SK-N-SH (cell line): ENCODE data around the gene CLEC10A. TPM values are rescaled to one million over a fixed set of nuclear protein-coding genes. Genes with fewer than 3 reads are reported as not detected.
A peak's percentile ranks its signal among the peaks of the same experiment; 100 is the strongest.
"Not testable (repeated sequence)": the region's sequence is repeated elsewhere in the genome, so short reads cannot be mapped to it uniquely, and the experiment has no call there.

Source experiments
- CTCF ChIA-PET: fragments of 300-600, 350-600 bp; formaldehyde crosslinking; extraction: SDS; loops from one replicate; lab custom pipeline; 2021; lab: Yijun Ruan, JAX
- POLR2A ChIA-PET: fragments of 350-600 bp; sonication (Branson Sonifier 250); formaldehyde crosslinking; extraction: SDS; loops from one replicate; lab custom pipeline; 2020; ENCODE audit warnings: antibody characterized with exemption, inconsistent platforms; lab: Yijun Ruan, JAX
- DNase-seq: peaks from one replicate; pipeline ENCODE4 v3.0.0; 2012
- H2AFZ ChIP-seq: fragments of 200-600 bp; sonication (generic); 2 replicates; pipeline ENCODE4 v1.8.1; 2016; ENCODE audit warnings: antibody characterized with exemption, mild to moderate bottlenecking, low read depth
- H3F3A ChIP-seq: fragments of 200-600 bp; sonication (generic); replicated peaks from 2 replicates; pipeline ENCODE3; 2016; ENCODE audit warnings: antibody characterized with exemption, mild to moderate bottlenecking; ENCODE audit not compliant: insufficient read depth
- H3K27ac ChIP-seq, 2 experiments: fragments of 200-500 bp in 1 of 2; fragments of 200-600 bp in 1 of 2; sonication (Bioruptor generic) in 1 of 2; sonication (generic), shearing (Covaris generic) in 1 of 2; 2 replicates each; pipeline versions ENCODE4 v1.5.1 to v1.6.1; 2014 to 2016; ENCODE audit warnings: low read depth in 2 of 2, inconsistent platforms in 1 of 2, low read length in 1 of 2, mild to moderate bottlenecking in 1 of 2, mixed read lengths in 1 of 2
- H3K27me3 ChIP-seq: fragments of 200-600 bp; sonication (generic), shearing (Covaris generic); 2 replicates; pipeline ENCODE4 v1.6.1; 2016; ENCODE audit warnings: mixed run types; ENCODE audit not compliant: insufficient read depth
- H3K36me3 ChIP-seq, 2 experiments: fragments of 200-500 bp in 1 of 2; fragments of 200-600 bp in 1 of 2; sonication (Bioruptor generic) in 1 of 2; sonication (generic) in 1 of 2; replicated peaks in 1 of 2; 2 replicates each; pipeline versions ENCODE3 to v1.5.1; 2014 to 2016; ENCODE audit warnings: low read length in 1 of 2, mild to moderate bottlenecking in 1 of 2; ENCODE audit not compliant: insufficient read depth in 2 of 2, control insufficient read depth in 1 of 2
- H3K4me1 ChIP-seq, 2 experiments: fragments of 200-500 bp in 1 of 2; fragments of 200-600 bp in 1 of 2; sonication (Bioruptor generic) in 1 of 2; sonication (generic), shearing (Covaris generic) in 1 of 2; 2 replicates each; pipeline versions ENCODE4 v1.5.1 to v1.6.1; 2014 to 2016; ENCODE audit warnings: low read depth in 1 of 2, low read length in 1 of 2, mixed run types in 1 of 2; ENCODE audit not compliant: insufficient read depth in 2 of 2, control insufficient read depth in 1 of 2
- H3K4me2 ChIP-seq: fragments of 200-600 bp; sonication (generic), shearing (Covaris generic); 2 replicates; pipeline ENCODE4 v1.6.1; 2017; ENCODE audit warnings: mixed run types
- H3K4me3 ChIP-seq, 2 experiments: fragments of 200-500 bp in 1 of 2; fragments of 200-600 bp in 1 of 2; sonication (Bioruptor generic) in 1 of 2; sonication (generic), shearing (Covaris generic) in 1 of 2; 2 replicates each; pipeline versions ENCODE4 v1.5.1 to v1.8.1; 2014 to 2016; ENCODE audit warnings: low read depth in 2 of 2, inconsistent platforms in 1 of 2, low read length in 1 of 2, mild to moderate bottlenecking in 1 of 2, mixed read lengths in 1 of 2, moderate library complexity in 1 of 2
- H3K79me2 ChIP-seq: fragments of 200-600 bp; sonication (generic); 2 replicates; pipeline ENCODE4 v1.8.1; 2017; ENCODE audit warnings: mild to moderate bottlenecking; ENCODE audit not compliant: insufficient read depth
- H3K9ac ChIP-seq: fragments of 200-600 bp; sonication (generic); 2 replicates; pipeline ENCODE4 v1.6.1; 2017; ENCODE audit warnings: mixed run types
- H3K9me2 ChIP-seq: fragments of 200-600 bp; sonication (generic); 2 replicates; pipeline ENCODE4 v1.6.1; 2017; ENCODE audit warnings: mixed run types
- H3K9me3 ChIP-seq: fragments of 200-600 bp; sonication (generic); 2 replicates; pipeline ENCODE4 v1.6.1; 2017; ENCODE audit warnings: mixed run types, mild to moderate bottlenecking, moderate library complexity
- H4K20me1 ChIP-seq: fragments of 200-600 bp; sonication (generic); 2 replicates; pipeline ENCODE4 v1.6.1; 2017; ENCODE audit warnings: mild to moderate bottlenecking, mixed run types; ENCODE audit not compliant: insufficient read depth
- EP300 ChIP-seq, 2 experiments: IDR thresholded peaks; 2 replicates each; pipeline versions ENCODE4 v1.4.0 to v1.6.1; 2012; ENCODE audit warnings: borderline replicate concordance in 1 of 2, low read depth in 1 of 2, low read length in 1 of 2
- FOSL2 ChIP-seq: IDR thresholded peaks from 2 replicates; pipeline ENCODE4 v1.4.0; 2012; ENCODE audit warnings: low read depth, mild to moderate bottlenecking, moderate library complexity, borderline replicate concordance
- FOXJ3 ChIP-seq: sonication (generic); formaldehyde crosslinking; IDR thresholded peaks from 2 replicates; pipeline ENCODE4 v1.5.1; 2020; ENCODE audit warnings: mild to moderate bottlenecking, missing genetic modification reagents
- FOXM1 ChIP-seq: IDR thresholded peaks from 2 replicates; pipeline ENCODE4 v1.4.0; 2012; ENCODE audit warnings: low read depth, mild to moderate bottlenecking
- GABPA ChIP-seq: IDR thresholded peaks from 2 replicates; pipeline ENCODE4 v1.4.0; 2012; ENCODE audit warnings: low read depth, mild to moderate bottlenecking
- RCOR1 ChIP-seq: fragments of 150-350 bp; IDR thresholded peaks from 2 replicates; pipeline ENCODE4 v1.6.1; 2017; ENCODE audit warnings: antibody characterized with exemption, low read length
- RXRA ChIP-seq: IDR thresholded peaks from 2 replicates; pipeline ENCODE4 v1.4.0; 2012; ENCODE audit warnings: low read depth, mild to moderate bottlenecking, borderline replicate concordance
- SMC3 ChIP-seq: IDR thresholded peaks from 2 replicates; pipeline ENCODE4 v1.6.1; 2012; ENCODE audit warnings: low read depth, low read length, improper control_type of control experiment
- TAF1 ChIP-seq: IDR thresholded peaks from 2 replicates; pipeline ENCODE4 v1.6.1; 2012; ENCODE audit warnings: low read depth, mild to moderate bottlenecking, low read length, moderate library complexity, borderline replicate concordance
- YY1 ChIP-seq: IDR thresholded peaks from 2 replicates; pipeline ENCODE4 v1.4.0; 2012; ENCODE audit warnings: low read depth, mild to moderate bottlenecking
- WGBS: methylation state at CpG from one replicate; pipeline ENCODE4 v1.1.6; 2017; ENCODE audit warnings: low lambda C conversion rate; 5-methylcytosine and 5-hydroxymethylcytosine counted together
- polyA plus RNA-seq, 3 experiments: library from polyadenylated mRNA; depleted of rRNA; stranded (reverse); fragments of >200 nt; gene quantifications; 2 replicates each; pipeline ENCODE4 v1.2.3, GENCODE V29; 2012
- TF ChIP-seq, protein P1 (sequence below): fragments of 200-600 bp; sonication (generic); IDR thresholded peaks from 2 replicates; pipeline ENCODE4 v1.6.1; 2017; ENCODE audit warnings: antibody characterized with exemption, mild to moderate bottlenecking, moderate library complexity
- TF ChIP-seq, protein P2 (sequence below): IDR thresholded peaks from 2 replicates; pipeline ENCODE4 v1.4.0; 2012; ENCODE audit warnings: low read depth, borderline replicate concordance
- TF ChIP-seq, protein P3 (sequence below): IDR thresholded peaks from 2 replicates; pipeline ENCODE4 v1.6.1; 2012; ENCODE audit warnings: mild to moderate bottlenecking, low read depth, low read length, moderate library complexity
- TF ChIP-seq, protein P4 (sequence below): IDR thresholded peaks from 2 replicates; pipeline ENCODE4 v1.4.0; 2012; ENCODE audit warnings: low read depth, borderline replicate concordance

The CLEC10A gene
- polyA plus RNA-seq, 1 of the 3 experiments (the other 2 are of a cell fraction): not detected

DNA sequence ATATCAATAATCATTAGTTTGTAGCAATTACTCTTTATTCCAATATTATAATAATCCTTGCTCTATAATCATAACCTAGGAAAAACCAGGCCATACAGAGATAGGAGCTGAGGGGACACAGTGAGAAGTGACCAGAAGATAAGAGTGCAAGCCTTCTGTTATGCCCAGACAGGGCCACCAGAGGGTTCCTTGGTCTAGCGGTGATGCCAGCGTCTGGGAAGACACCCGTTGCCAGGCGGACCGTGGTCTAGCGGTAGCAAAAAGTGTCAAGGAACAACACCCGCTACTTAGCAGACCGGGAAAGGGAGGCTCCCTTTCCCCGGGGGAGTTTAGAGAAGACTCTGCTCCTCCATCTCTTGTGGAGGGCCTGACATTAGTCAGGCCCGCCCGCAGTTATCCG, 46.3 kb upstream of the CLEC10A start:
- H3K79me2 ChIP-seq, H3K9me3 ChIP-seq, H3K9me2 ChIP-seq, H3K4me2 ChIP-seq, DNase-seq, POLR2A ChIA-PET, H2AFZ ChIP-seq, H3K9ac ChIP-seq, H3K4me1 ChIP-seq, H4K20me1 ChIP-seq, H3K4me3 ChIP-seq, H3F3A ChIP-seq, H3K27ac ChIP-seq, H3K36me3 ChIP-seq: not testable (repeated sequence)
- CTCF ChIA-PET: interaction anchor here (0.8 to 5.0 kb wide), 4 partner anchors 11 to 80 kb away, joined by 3 to 24 read pairs (median 8); no protein-coding TSS in a partner anchor
- peaks cover 85% of the 10 kb centered on the region for H3K27me3 ChIP-seq
- TF ChIP-seq, protein P1, sequence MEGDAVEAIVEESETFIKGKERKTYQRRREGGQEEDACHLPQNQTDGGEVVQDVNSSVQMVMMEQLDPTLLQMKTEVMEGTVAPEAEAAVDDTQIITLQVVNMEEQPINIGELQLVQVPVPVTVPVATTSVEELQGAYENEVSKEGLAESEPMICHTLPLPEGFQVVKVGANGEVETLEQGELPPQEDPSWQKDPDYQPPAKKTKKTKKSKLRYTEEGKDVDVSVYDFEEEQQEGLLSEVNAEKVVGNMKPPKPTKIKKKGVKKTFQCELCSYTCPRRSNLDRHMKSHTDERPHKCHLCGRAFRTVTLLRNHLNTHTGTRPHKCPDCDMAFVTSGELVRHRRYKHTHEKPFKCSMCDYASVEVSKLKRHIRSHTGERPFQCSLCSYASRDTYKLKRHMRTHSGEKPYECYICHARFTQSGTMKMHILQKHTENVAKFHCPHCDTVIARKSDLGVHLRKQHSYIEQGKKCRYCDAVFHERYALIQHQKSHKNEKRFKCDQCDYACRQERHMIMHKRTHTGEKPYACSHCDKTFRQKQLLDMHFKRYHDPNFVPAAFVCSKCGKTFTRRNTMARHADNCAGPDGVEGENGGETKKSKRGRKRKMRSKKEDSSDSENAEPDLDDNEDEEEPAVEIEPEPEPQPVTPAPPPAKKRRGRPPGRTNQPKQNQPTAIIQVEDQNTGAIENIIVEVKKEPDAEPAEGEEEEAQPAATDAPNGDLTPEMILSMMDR: 0 out of 2 replicates have a peak, but pooled peaks have one; percentile 13
- 31% methylated on average over 12 of the region's 12 CpGs for WGBS

DNA sequence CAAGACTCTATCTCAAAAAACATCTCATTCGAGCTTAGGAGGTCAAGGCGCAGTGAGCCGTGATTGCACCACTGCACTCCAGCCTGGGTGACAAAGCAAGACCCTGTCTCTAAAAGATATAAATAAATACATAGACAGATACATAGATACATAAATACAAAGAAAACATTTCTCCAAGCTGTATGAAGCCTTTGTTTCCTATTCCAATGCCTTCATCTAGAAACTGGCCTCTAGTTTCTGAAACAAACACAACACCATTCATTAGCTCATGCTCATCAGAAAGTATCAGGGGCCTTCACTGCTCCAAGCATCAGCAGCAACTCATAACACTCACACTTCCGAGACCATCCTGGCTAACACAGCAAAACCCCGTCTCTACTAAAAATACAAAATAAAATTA, 44.9 kb upstream of the CLEC10A start:
- no peak for DNase-seq
- ChIA-PET POLR2A (no interaction called here), CTCF (interaction anchor here (1.0 to 5.0 kb wide), 5 partner anchors 8 to 79 kb away, joined by 3 to 24 read pairs (median 5); no protein-coding TSS in a partner anchor)
- H3K27ac ChIP-seq: no peak overlapping the region
- no peaks in the 10 kb centered on the region for H4K20me1 ChIP-seq
- no peaks in the 10 kb centered on the region for H3K4me1 ChIP-seq
- peaks cover 85% of the 10 kb centered on the region for H3K27me3 ChIP-seq
- H3K4me2 ChIP-seq: no peak overlapping the region
- H3K4me3 ChIP-seq: no peak overlapping the region
- H2AFZ ChIP-seq: no peak overlapping the region
- no peaks in the 10 kb centered on the region for H3K36me3 ChIP-seq
- H3K9ac ChIP-seq: no peak overlapping the region
- H3K9me3 ChIP-seq: no peaks in the 10 kb centered on the region
- WGBS: 31% methylated on average over 5 of the region's 5 CpGs
- no peaks in the 10 kb centered on the region for H3K79me2 ChIP-seq
- peaks cover 4% of the 10 kb centered on the region for H3F3A ChIP-seq
- H3K9me2 ChIP-seq: no peaks in the 10 kb centered on the region
- TF ChIP-seq YY1: no peak
- TF ChIP-seq, protein P1: no peak
- TF ChIP-seq, protein P2, sequence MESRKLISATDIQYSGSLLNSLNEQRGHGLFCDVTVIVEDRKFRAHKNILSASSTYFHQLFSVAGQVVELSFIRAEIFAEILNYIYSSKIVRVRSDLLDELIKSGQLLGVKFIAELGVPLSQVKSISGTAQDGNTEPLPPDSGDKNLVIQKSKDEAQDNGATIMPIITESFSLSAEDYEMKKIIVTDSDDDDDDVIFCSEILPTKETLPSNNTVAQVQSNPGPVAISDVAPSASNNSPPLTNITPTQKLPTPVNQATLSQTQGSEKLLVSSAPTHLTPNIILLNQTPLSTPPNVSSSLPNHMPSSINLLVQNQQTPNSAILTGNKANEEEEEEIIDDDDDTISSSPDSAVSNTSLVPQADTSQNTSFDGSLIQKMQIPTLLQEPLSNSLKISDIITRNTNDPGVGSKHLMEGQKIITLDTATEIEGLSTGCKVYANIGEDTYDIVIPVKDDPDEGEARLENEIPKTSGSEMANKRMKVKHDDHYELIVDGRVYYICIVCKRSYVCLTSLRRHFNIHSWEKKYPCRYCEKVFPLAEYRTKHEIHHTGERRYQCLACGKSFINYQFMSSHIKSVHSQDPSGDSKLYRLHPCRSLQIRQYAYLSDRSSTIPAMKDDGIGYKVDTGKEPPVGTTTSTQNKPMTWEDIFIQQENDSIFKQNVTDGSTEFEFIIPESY: no peak
- no peak for TF ChIP-seq FOXJ3 (CRISPR knock-in tag)
- TF ChIP-seq EP300 (IDR thresholded peaks at IDR 0.05; ENCODE audit: borderline replicate concordance in 1 of 2, low read depth in 1 of 2, low read length in 1 of 2): no peak
- TF ChIP-seq GABPA: no peak
- TF ChIP-seq FOSL2: no peak
- TF ChIP-seq TAF1: no peak
- no peak for TF ChIP-seq SMC3
- TF ChIP-seq, protein P3, sequence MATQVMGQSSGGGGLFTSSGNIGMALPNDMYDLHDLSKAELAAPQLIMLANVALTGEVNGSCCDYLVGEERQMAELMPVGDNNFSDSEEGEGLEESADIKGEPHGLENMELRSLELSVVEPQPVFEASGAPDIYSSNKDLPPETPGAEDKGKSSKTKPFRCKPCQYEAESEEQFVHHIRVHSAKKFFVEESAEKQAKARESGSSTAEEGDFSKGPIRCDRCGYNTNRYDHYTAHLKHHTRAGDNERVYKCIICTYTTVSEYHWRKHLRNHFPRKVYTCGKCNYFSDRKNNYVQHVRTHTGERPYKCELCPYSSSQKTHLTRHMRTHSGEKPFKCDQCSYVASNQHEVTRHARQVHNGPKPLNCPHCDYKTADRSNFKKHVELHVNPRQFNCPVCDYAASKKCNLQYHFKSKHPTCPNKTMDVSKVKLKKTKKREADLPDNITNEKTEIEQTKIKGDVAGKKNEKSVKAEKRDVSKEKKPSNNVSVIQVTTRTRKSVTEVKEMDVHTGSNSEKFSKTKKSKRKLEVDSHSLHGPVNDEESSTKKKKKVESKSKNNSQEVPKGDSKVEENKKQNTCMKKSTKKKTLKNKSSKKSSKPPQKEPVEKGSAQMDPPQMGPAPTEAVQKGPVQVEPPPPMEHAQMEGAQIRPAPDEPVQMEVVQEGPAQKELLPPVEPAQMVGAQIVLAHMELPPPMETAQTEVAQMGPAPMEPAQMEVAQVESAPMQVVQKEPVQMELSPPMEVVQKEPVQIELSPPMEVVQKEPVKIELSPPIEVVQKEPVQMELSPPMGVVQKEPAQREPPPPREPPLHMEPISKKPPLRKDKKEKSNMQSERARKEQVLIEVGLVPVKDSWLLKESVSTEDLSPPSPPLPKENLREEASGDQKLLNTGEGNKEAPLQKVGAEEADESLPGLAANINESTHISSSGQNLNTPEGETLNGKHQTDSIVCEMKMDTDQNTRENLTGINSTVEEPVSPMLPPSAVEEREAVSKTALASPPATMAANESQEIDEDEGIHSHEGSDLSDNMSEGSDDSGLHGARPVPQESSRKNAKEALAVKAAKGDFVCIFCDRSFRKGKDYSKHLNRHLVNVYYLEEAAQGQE: no peak
- TF ChIP-seq RXRA: no peak
- no peak for TF ChIP-seq RCOR1
- TF ChIP-seq, protein P4, sequence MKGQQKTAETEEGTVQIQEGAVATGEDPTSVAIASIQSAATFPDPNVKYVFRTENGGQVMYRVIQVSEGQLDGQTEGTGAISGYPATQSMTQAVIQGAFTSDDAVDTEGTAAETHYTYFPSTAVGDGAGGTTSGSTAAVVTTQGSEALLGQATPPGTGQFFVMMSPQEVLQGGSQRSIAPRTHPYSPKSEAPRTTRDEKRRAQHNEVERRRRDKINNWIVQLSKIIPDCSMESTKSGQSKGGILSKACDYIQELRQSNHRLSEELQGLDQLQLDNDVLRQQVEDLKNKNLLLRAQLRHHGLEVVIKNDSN: no peak
- no peak for TF ChIP-seq FOXM1
